AG20443 (cell line): Measurements from ENCODE around the gene TMEM218.

Experiments
- DNase-seq: peaks from one replicate; pipeline ENCODE4 v3.0.0; 2012; ENCODE audit warnings: low spot score, mixed read lengths

Gene TMEM218

GRCh38 chr11:125129316-125129993, 18.0 kb upstream of the TMEM218 start:
- no peak for DNase-seq

DNA sequence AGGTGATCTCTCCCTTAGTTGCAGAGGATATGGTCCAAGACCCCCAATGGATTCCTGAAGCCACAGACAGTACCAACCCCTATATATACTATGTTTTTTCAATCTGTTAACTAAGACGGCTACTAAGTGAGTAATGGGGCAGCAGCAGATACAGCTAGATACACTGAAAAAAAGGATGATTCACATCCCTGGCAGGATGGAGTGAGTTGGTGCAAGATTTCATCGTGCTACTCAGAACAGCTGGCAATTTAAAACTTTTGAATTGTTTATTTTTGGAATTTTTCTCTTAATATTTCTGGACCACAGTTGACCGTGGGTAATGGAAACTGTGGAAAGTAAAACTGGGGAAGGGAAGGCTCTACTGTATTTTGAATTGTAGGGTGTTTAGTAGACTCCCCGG, 17.0 kb upstream of the TMEM218 start:
- peak; percentile 56 for DNase-seq

DNA sequence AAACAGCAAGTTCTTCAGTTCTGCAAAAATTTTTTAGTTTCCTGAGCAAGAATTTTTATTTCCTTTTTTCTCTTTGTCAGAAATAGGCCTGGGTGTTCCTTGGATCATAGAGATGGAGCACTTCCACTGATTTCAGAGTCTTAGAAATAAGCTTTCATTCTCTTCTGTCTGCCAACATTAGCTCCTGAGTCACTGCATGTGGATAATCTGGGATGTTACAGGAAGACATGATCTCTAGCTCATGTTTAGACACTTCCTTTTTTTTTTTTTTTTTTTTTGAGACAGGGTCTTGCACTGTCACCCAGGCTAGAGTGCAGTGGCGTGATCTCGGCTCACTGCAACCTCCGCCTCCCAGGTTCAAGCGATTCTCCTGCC, 13.2 kb upstream of the TMEM218 start:
- DNase-seq: no peak

- DNase-seq: peak; percentile 67
Measured at GRCh38 chr11:125123947-125124617, 12.7 kb upstream of the TMEM218 start.

GRCh38 chr11:125123194-125123946, 11.9 kb upstream of the TMEM218 start:
- DNase-seq: no peak

- DNase-seq: no peak
Measured at GRCh38 chr11:125117429-125117828, 6.0 kb upstream of the TMEM218 start.

DNA sequence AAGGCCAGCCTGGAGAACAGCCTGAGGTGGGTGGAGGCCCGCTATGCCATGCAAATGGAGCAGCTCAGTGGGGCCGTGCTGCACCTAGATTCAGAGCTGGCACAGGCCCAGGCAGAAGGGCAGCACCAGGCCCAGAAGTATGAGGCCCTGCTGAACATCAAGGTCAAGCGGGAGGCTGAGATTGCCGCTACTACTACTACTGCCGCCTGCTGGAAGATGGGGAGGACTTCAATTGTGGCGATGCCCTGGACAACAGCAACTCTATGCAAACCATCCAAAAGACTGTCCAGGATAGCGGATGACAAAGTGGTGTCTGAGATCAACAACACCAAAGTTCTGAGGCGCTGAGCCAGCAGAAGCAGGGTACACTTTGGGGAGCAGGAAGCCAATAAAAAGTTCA, 3.1 kb upstream of the TMEM218 start:
- DNase-seq: no peak

GRCh38 chr11:125112208-125112604, 780 bp upstream of the TMEM218 start:
- DNase-seq: no peak

- peak; percentile 17 for DNase-seq
Measured at GRCh38 chr11:125111001-125111342, 454 bp downstream of the TMEM218 start.

DNA sequence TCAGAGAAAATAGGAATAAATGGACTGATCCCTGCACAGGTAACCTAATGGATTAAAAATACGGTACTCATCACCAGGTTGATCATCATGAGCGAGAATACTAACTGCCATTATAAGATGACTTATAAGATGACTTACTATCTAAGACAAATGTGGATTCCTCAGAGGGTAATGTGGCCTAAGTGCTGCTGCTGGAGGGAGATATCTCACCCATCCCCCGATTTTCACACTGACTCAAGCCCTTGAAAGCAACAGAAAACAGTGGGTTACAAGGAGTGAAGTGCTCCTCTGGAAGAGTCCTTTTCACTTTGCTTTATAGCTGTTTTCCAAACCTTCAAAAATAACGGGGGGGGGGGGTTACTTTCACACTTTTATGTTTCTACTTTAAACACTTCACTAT, 920 bp downstream of the TMEM218 start:
- no peak for DNase-seq

DNA sequence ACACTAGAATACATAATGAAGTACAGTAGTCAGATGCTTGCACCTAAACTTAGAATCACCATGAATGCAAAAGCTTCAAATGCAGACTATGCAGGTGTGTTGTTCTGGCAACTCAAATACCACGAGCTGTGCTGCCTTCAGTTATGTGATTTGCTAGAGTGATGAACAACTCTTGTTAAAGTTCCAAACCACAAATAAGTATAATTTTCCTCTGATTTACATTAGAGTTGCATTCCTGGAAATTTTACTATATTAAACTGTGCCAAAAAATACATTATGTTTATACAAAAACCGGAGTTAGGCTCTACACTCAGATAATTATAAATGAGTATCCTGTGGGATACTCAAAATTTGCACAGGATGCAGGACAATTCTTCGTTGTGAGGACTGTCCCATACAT, 3.0 kb downstream of the TMEM218 start:
- DNase-seq: no peak

GRCh38 chr11:125105926-125106325, 5.5 kb downstream of the TMEM218 start:
- DNase-seq: no peak

- no peak for DNase-seq
Measured at GRCh38 chr11:125102510-125102909, 8.9 kb downstream of the TMEM218 start.

DNA sequence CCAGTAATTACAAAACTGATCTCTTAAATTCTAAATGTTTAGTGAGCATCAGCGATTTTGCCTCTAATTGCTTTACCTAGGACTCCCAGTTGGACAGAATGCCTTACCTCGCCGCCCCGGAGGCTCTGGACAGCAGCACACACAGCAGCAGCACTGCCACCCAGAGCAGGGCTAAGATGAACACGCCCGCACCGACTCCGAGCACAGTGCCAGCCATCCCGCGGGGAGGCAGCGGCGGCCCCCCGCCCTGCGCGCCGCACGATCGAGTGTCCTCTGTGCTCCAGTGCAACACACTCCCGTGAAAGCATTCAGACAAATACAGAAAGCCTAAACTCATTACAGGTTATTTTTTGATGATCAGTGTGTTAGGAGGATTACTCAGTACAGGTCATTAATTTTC, 9.4 kb downstream of the TMEM218 start:
- no peak for DNase-seq

DNA sequence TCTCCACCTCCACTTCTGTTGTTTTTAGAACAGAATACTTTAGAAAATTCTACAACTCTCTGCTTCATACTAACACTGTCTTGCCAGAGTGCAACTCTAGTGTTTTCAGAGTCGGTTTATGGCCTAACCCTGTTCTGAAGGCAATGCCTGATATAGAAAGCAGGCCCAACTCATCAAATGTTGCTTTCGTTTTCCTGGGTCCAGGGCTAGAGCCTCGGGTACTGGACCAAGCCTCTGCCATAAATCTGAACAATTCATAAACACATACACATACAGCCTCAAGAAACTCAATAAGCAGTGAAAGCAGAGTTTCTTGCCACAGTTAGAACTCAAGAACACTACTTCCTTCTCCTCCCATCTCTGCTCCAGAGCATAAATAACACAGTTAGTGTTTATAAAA, 9.8 kb downstream of the TMEM218 start:
- no peak for DNase-seq

DNA sequence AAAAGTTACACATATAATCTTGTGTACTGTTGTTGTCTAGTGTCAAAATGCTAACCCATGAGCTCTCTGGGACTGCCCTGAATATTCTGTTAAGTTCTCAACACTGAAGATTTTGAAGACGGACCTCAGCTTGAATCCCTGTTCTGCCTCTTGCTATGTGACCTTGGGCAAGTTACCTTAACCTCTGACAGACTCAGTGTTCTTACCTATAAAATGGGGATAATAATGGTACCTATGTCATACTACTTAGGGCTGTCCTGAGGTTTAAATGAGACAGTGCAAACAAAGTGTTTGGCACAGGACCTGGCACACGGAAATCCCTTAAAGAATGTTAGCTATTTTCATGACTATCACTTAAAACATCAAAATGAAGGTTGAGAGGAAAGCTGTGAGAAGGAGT, 11.3 kb downstream of the TMEM218 start:
- no peak for DNase-seq

DNA sequence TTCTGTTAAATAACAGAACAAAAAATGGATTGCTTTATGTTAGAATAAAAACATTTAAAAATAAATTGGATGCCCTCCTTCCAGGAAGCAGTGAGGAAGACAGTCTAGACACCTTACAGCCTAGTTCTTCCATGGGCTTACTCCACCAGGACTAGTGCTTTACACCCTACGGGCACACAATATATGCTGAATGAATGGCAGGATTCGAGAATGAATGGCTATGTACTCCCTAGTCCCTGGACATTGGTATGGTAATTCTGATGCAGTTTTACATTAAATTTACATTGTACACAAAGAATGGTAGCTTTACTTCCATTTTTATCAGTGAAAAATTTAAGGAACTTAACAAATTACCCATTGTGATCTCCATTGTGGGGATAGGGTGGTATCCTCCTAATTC, 16.7 kb downstream of the TMEM218 start:
- no peak for DNase-seq

GRCh38 chr11:125093502-125093901, 17.9 kb downstream of the TMEM218 start:
- peak; percentile 5 for DNase-seq

DNA sequence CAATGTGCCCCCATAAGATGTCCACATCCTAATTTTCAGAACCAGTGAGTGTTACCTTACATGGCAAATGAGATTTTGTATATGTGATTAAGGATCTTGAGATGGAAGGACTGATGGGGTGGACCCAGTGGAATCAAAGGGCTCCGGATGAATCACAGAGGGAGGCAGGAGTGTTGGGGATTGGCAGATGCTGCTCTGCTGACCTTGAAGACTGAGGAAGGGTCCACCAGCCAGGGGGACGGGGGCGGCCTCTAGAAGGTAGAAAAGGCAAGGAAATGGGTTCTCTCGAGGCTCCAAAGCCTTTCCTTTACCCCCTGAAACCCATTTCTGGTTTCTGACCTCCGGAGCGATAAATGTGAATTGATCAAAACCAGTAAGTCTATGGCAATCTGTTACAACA, 18.8 kb downstream of the TMEM218 start:
- no peak for DNase-seq

- no peak for DNase-seq
Measured at GRCh38 chr11:125091877-125092664, 19.4 kb downstream of the TMEM218 start.

DNA sequence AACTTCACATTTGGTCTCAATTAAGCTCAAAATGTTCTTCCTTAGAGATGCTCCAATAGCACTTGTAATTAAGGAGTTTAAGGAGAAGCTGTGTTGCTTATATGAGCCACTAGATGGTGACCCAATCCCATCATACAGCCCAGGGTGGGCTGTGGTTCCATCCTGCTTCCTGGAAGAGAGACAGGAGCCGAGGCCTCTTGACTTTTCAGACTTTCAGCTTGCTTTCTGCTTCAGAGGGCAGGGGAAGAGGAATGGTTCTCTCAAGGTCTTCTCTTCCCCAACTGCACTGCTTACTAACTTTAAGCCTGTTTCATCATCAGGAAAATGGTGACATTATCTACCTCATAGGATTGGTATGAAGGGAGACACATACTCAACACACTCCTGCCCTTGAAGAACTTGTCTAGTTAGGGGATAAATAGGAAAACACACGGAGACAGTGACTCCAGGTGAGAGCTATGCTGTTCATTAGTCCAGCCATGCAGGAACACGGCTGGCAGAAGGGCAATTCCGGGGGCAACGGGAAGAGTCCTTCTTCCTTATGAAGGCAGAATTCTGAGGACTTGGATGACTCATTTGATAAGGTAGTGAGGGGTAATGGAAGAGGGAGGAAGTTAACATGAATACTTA, 20.1 kb downstream of the TMEM218 start:
- peak; percentile 72 for DNase-seq

DNA sequence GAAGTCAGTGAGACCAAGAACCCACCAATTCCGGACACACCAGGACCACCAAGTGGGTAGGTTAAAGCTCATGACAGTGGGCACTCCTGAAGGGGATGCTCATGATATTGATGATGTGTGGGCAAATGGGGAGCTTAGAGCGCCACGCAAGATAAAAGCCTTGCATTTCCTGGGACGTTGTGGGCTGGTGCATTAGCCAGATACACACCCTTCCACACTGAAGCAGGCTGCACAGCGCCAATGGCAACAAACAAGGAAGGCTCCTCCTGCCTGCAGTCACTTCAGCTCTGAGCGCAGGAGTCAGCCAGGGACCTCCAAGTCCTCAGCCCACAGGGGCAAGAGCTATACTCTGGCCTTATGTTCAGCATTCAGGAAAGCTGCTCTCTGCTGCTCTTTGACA, 20.6 kb downstream of the TMEM218 start:
- DNase-seq: no peak
